Nephron progenitor cell (in vitro differentiated cells): ENCODE data around the gene FMR1NB.

ENCODE experiments used
- DNase-seq: peaks from one replicate; pipeline ENCODE4 v3.0.0; 2021
- H3K27ac Mint-ChIP-seq: 2 replicates; pipeline ENCODE4 v1.8.0; 2021; ENCODE audit warnings: mild to moderate bottlenecking, moderate library complexity, mixed read lengths
- H3K27me3 Mint-ChIP-seq: 2 replicates; pipeline ENCODE4 v1.8.0; 2021; ENCODE audit warnings: mild to moderate bottlenecking, low read depth, mixed read lengths; ENCODE audit not compliant: poor library complexity
- H3K36me3 Mint-ChIP-seq: 2 replicates; pipeline ENCODE4 v1.8.0; 2021; ENCODE audit warnings: low read depth, mixed read lengths
- H3K4me1 Mint-ChIP-seq: 2 replicates; pipeline ENCODE4 v1.8.0; 2021; ENCODE audit warnings: mixed read lengths
- H3K4me3 Mint-ChIP-seq: 2 replicates; pipeline ENCODE4 v1.8.0; 2021; ENCODE audit warnings: mild to moderate bottlenecking, moderate library complexity, mixed read lengths
- H3K9me3 Mint-ChIP-seq: 2 replicates; pipeline ENCODE4 v1.8.0; 2021; ENCODE audit warnings: mild to moderate bottlenecking, moderate library complexity, mixed read lengths
- CTCF ChIP-seq: fragments of 200-600 bp; sonication (generic); IDR thresholded peaks from 2 replicates; pipeline ENCODE4 v1.5.0; 2021; ENCODE audit warnings: antibody characterized with exemption

Gene FMR1NB

GRCh38 chrX:147981038-147981752 lies at the start of gene FMR1NB:
Gene FMR1NB (plus strand): TSS chrX:147981337. CDS start chrX:147981403, 66 bp downstream.
- no peak within 1 kb of the TSS for H3K27ac Mint-ChIP-seq
- H3K4me3 Mint-ChIP-seq: no peak within 1 kb of the TSS
- H3K27me3 Mint-ChIP-seq: no peaks in the 10 kb centered on the region
- no peaks in the 10 kb centered on the region for H3K36me3 Mint-ChIP-seq
- DNase-seq: no peak
- H3K9me3 Mint-ChIP-seq: peaks cover 50% of the 10 kb centered on the region
- no peaks in the 10 kb centered on the region for H3K4me1 Mint-ChIP-seq
- TF ChIP-seq CTCF: no peak

- peaks cover 21% of the 10 kb centered on the region for H3K9me3 Mint-ChIP-seq
- H3K27me3 Mint-ChIP-seq: no peaks in the 10 kb centered on the region
- no peak overlapping the region for H3K27ac Mint-ChIP-seq
- TF ChIP-seq CTCF: no peak
- H3K36me3 Mint-ChIP-seq: peaks cover 40% of the 10 kb centered on the region
- no peak overlapping the region for H3K4me3 Mint-ChIP-seq
- H3K4me1 Mint-ChIP-seq: no peaks in the 10 kb centered on the region
- DNase-seq: no peak
Measured at GRCh38 chrX:147933815-147934214, 47.3 kb upstream of the FMR1NB start.

GRCh38 chrX:147935156-147935758 lies 45.9 kb upstream of the FMR1NB start:
- Mint-ChIP-seq H3K36me3 (peaks cover 41% of the 10 kb centered on the region), H3K27me3 (no peaks in the 10 kb centered on the region), H3K4me1 (no peaks in the 10 kb centered on the region), H3K9me3 (peaks cover 18% of the 10 kb centered on the region), H3K27ac (no peak overlapping the region), H3K4me3 (no peak overlapping the region)
- DNase-seq: no peak
- no peak for TF ChIP-seq CTCF

- H3K4me3 Mint-ChIP-seq: no peak overlapping the region
Measured at GRCh38 chrX:147945286-147945685, 35.9 kb upstream of the FMR1NB start.

GRCh38 chrX:147948531-147948930 lies 32.6 kb upstream of the FMR1NB start:
- no peaks in the 10 kb centered on the region for H3K4me1 Mint-ChIP-seq
- DNase-seq: no peak
- peaks cover 45% of the 10 kb centered on the region for H3K36me3 Mint-ChIP-seq
- no peaks in the 10 kb centered on the region for H3K27me3 Mint-ChIP-seq
- no peak overlapping the region for H3K27ac Mint-ChIP-seq
- H3K4me3 Mint-ChIP-seq: no peak overlapping the region
- TF ChIP-seq CTCF: no peak
- H3K9me3 Mint-ChIP-seq: peaks cover 4% of the 10 kb centered on the region

More at GRCh38 chrX:147945286-147945685, 35.9 kb upstream of the FMR1NB start:
- DNase-seq: no peak
- H3K36me3 Mint-ChIP-seq: peaks cover 73% of the 10 kb centered on the region
- no peak for TF ChIP-seq CTCF
- no peak overlapping the region for H3K27ac Mint-ChIP-seq
- no peaks in the 10 kb centered on the region for H3K27me3 Mint-ChIP-seq
- H3K4me1 Mint-ChIP-seq: no peaks in the 10 kb centered on the region
- peaks cover 10% of the 10 kb centered on the region for H3K9me3 Mint-ChIP-seq

- TF ChIP-seq CTCF: no peak
- no peak for DNase-seq
- Mint-ChIP-seq H3K4me1 (no peaks in the 10 kb centered on the region), H3K9me3 (peaks cover 9% of the 10 kb centered on the region), H3K27ac (no peak overlapping the region), H3K27me3 (peaks cover 3% of the 10 kb centered on the region), H3K4me3 (no peak overlapping the region), H3K36me3 (peaks cover 27% of the 10 kb centered on the region)
Measured at GRCh38 chrX:147950352-147950751, 30.8 kb upstream of the FMR1NB start.
